Retinal pigment epithelial cell (primary cell): ENCODE results near the gene SLC30A4.

Source experiments
- DNase-seq: peaks from one replicate; pipeline ENCODE4 v3.0.0-alpha.2; 2010; ENCODE audit warnings: low read depth
- H3K4me3 ChIP-seq: 2 replicates; pipeline ENCODE4 v1.5.1; 2011; ENCODE audit warnings: mild to moderate bottlenecking, low read length, control low read depth, moderate library complexity
- CTCF ChIP-seq: conservative IDR thresholded peaks from 2 replicates; pipeline ENCODE4 v1.5.1; 2011; ENCODE audit warnings: low read depth, low read length, control low read depth, inconsistent platforms

Gene SLC30A4

GRCh38 chr15:45429941-45430792 is 92.4 kb downstream of the SLC30A4 start:
- H3K4me3 ChIP-seq, result peak overlapping the region; percentile 46
- DNase-seq, result no peak
- TF ChIP-seq CTCF, result peak; percentile 97
